AG09319 (cell line): ENCODE data around the gene MMS19.

Experiments
- DNase-seq: peaks from one replicate; pipeline ENCODE4 v3.0.0-alpha.2; 2010; ENCODE audit warnings: low read depth; ENCODE audit errors: extremely low read depth
- CTCF ChIP-seq: IDR thresholded peaks from 2 replicates; pipeline ENCODE4 v1.5.1; 2011; ENCODE audit warnings: low read depth, mild to moderate bottlenecking, inconsistent platforms, low read length, moderate library complexity

Gene MMS19, protein sequence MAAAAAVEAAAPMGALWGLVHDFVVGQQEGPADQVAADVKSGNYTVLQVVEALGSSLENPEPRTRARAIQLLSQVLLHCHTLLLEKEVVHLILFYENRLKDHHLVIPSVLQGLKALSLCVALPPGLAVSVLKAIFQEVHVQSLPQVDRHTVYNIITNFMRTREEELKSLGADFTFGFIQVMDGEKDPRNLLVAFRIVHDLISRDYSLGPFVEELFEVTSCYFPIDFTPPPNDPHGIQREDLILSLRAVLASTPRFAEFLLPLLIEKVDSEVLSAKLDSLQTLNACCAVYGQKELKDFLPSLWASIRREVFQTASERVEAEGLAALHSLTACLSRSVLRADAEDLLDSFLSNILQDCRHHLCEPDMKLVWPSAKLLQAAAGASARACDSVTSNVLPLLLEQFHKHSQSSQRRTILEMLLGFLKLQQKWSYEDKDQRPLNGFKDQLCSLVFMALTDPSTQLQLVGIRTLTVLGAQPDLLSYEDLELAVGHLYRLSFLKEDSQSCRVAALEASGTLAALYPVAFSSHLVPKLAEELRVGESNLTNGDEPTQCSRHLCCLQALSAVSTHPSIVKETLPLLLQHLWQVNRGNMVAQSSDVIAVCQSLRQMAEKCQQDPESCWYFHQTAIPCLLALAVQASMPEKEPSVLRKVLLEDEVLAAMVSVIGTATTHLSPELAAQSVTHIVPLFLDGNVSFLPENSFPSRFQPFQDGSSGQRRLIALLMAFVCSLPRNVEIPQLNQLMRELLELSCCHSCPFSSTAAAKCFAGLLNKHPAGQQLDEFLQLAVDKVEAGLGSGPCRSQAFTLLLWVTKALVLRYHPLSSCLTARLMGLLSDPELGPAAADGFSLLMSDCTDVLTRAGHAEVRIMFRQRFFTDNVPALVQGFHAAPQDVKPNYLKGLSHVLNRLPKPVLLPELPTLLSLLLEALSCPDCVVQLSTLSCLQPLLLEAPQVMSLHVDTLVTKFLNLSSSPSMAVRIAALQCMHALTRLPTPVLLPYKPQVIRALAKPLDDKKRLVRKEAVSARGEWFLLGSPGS

DNA sequence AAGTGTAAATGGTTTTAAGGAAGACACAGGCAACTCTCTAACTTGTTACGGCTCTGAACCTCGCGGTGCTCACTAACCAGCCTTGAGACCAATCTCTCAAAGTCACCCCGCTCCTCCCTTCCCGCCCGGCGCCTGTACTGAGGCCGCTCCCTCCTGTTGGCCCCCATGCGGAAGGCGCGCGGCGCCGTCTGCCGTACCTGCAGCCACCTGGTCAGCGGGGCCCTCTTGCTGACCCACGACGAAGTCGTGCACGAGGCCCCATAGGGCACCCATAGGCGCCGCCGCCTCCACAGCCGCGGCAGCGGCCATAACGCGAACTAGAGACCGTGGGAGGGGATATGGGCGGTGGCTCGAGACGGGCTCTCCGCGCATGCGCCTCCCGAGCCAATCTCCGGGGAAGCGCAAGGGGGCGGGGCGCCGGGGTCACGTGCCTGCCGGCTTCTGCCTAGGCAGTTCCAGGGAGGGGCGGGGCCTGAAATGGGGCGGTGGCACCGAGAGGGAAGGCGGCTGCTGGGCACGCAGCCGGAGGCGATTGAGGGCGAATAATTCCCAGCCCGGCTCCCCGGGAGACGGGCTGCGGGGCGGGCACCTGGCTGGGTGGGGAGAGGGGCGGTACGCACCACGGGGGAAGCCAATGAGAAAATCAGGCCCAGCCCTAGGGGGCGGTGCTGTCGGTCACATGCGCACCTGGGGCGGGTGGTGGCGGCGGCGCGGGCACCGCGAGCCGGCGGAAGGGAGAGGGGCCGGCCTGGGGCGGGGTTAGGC, at the start of gene MMS19:
Gene MMS19, minus strand, starts transcription at position 347 of the 765 bp plus-strand sequence. Its CDS starts 38 bp downstream, at position 309.
- no peak for TF ChIP-seq CTCF
- peak; percentile 98 for DNase-seq

GRCh38 chr10:97547962-97548361, 49.7 kb upstream of the MMS19 start:
- TF ChIP-seq CTCF = no peak
- no peak for DNase-seq

GRCh38 chr10:97547271-97547600, 49.0 kb upstream of the MMS19 start:
- DNase-seq = no peak
- TF ChIP-seq CTCF = no peak

DNA sequence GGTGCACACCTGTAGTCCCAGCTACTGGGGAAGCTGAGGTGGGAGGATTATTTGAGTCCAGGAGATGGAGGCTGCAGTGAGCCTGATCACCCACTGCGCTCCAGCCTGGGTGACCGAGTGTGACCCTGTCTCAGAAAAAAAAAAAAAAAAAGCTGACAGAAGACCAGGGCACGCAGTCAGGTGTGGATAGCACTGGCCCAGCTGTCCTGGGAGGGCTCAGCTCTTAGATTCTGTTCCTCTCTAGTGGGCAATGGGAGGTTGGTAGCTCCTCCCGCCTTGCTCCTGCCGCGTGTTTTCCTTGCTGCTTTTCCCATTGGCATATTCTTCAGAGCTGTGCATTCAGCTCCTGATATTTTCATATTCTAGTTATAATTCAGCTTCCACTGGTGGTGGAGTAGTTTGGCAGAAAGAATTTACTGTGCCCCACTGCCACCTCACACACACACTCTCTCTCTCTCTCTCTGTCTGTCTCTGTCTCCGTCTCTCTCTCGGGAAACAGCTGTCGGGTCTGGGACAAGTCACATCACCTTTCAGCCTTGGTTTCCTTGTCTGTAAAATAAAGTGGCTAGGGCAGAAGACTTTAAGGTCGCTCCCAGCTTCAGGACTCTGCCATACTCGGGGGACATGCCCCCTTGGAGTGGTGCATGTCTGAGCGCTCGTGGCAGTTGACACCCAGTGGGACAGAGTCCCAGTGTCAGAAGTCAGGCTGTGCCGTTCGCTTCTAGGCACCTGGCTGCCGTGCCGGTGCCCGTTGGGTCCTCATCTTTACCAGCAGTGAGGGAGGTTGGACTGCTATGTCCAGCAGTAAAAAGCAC, 48.4 kb upstream of the MMS19 start:
- no peak for DNase-seq
- TF ChIP-seq CTCF = no peak

DNA sequence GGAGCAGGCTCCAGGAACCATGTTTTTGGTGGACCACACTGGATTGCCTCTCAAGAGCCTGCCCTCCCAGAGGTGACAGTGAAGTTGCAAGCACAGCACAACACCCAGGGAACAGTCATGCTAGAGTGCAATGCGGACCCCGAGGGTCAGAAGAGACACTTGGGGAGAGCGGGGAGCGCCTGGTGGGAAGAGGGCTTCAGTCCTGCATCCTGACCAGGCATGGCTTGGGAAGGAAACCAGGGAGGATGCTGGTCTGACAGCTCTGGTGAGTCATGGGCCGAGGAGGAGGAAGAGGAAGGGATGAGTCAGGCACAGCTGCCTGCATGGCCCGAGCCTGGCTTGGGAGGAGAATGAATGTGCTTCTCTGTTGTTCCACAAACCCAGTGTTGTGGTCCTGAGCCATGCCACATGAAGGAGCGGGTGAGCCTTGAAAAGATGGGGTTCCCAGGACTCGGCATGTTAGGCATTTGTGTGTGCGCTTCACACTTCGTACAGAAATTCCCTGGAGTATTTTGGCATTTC, 44.9 kb upstream of the MMS19 start:
- DNase-seq = peak; percentile 65
- no peak for TF ChIP-seq CTCF
